GM19099 (cell line): ENCODE data around the gene RNF103.
A peak's percentile ranks its signal among the peaks of the same experiment; 100 is the strongest.

Source experiments
- POLR2A ChIP-seq: IDR thresholded peaks from 3 replicates; pipeline ENCODE4 v1.6.1; 2011; ENCODE audit warnings: low read depth; ENCODE audit not compliant: insufficient read length; ENCODE audit errors: extremely low read depth

Gene RNF103, protein sequence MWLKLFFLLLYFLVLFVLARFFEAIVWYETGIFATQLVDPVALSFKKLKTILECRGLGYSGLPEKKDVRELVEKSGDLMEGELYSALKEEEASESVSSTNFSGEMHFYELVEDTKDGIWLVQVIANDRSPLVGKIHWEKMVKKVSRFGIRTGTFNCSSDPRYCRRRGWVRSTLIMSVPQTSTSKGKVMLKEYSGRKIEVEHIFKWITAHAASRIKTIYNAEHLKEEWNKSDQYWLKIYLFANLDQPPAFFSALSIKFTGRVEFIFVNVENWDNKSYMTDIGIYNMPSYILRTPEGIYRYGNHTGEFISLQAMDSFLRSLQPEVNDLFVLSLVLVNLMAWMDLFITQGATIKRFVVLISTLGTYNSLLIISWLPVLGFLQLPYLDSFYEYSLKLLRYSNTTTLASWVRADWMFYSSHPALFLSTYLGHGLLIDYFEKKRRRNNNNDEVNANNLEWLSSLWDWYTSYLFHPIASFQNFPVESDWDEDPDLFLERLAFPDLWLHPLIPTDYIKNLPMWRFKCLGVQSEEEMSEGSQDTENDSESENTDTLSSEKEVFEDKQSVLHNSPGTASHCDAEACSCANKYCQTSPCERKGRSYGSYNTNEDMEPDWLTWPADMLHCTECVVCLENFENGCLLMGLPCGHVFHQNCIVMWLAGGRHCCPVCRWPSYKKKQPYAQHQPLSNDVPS

DNA sequence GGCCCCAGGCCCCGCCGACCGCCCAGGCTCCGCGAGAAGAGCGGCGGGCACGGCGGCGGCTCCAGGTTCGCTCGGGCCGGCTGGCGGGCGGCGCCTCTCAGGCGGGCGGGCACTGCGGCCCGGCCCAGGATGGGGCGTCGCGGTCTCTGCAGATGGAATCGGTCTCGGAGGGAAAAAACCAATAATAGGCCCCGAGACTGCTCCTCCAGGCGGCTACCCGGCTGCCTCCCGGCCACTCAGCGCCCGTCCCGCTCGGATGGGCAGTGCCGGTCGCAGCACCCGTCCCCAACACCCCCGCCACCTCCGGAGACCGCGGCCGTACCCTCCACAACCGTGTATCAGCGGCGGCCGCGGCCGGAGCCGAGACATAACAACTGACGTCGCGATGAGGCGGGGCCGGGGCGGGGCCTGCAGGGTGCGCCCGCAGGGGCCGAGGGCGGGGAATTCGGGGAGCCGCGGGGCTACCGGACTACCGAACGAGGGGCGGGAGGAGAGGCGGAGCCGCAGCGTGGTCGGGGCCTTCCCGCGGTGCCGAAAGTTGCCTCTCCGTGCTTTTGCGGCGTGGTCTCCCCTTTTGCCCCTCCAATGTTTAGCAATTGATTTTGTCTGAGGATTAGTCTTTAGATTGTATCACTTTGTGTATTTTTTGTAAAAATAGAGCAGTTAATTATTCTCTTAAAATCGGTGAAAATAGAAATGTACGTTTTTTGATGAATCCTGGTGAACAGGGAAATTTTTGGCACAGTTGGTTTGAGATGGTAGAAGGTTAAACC lies at the start of gene RNF103:
TSS of gene RNF103 (minus strand) at position 372 of the 773 bp plus-strand sequence. CDS start 979 bp downstream, outside the sequence.
- peak; percentile 86 for TF ChIP-seq POLR2A

DNA sequence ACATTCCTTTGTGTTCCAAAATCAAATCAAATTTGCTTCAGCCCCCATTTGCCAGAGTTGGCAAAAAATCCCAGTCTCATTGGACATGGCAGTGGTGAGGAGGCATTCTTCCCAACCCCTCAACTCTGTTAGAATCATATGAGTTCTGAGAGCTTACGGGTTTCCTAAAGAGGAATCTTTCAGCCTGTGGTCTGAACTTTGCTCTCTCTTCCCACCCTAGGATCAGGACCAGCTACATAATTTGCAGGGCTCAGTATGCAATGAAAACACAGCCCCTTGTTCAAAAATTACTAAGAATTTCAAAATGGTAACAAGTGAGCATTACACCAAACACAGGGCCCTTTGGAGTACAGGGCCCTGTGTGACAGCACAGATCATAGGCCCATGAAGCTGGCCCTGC lies 49.3 kb upstream of the RNF103 start:
- no peak for TF ChIP-seq POLR2A

DNA sequence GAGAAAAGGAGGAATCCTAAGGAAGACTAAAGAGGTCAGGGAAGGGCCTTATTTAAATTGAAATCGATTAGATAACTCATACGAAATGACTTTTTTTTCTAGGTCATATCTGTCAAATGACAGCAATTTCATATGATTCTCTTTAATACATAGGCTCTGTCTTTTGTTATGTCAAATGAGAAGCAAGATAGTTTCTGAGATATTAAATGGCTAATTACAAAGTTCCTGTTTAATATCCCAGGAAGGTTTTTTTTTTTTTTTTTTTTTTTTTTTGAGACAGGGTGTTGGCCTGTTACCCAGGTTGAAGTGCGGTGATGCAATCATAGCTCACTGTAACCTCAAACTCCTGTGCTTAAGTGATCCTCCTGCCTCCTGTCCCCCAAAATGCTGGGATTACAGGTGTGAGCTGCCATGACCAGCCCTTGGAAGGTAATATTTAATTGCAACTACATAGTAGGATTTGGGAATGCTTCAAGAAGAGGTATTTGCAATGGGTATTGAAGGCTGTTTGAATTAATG lies 48.4 kb upstream of the RNF103 start:
- no peak for TF ChIP-seq POLR2A

DNA sequence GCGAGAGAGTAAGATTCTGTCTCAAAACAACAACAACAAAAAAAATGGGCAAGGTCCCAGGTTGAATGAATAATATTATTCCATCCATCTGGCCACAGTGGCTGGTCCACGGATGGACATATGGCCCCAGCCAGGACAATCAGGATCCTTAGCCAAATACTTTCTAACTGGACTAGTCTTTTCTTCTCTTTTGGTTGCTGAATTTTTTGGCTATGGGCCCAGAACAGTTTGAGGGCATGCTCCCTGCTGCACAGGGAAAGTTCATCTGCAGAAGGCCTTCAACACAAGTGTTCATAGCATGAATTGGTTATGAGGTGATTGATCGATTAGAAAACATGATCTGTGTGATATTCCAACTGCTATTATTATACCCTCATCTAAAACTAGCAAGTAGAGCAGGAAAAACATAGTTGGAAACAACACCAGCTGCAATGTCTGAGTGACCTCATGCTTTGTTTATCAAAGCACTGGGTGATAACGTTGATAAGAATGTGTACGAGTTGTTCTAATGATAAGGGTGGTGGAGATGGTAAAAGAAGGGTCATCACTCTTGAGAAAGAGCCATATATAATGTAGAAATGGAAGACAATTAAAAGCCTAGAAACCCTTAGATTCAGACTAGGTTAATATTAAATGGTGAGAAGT lies 47.8 kb upstream of the RNF103 start:
- no peak for TF ChIP-seq POLR2A

DNA sequence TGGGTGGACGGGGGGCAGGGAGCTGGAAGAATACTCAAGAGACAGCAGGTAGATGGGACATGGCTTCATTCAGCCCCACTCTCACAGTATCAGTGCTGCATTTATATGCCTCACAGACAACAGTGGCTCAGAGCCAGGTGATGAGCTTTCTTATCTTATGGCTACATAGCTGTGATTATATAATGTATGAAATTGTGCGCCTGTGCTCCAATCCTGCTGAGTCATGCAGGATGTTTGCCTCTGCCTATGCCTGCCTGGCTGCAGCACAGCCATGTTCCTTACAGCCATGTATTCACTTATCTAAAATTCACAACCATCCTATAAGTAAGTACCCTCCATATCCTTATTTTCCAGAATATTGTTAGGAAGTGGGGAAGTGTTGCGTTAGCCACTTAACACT lies 37.7 kb upstream of the RNF103 start:
- TF ChIP-seq POLR2A = no peak

DNA sequence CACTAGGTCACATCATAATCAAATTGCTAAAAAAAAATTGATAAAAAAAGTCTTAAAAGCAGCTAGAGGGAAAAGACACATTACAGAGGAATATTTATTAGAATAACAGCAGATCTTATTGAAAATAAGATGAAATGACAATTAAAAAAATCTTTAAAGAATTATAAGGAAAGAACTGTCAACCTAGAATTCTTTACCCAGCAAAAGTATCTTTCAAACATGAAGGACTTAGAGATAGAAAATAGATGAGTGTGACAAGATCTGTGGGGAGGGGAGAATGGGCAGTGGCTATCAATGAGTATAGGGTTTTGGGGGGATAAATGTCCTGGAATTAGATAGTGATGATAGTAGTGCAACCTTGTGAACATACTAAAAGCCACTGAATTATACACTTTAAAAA lies 26.5 kb upstream of the RNF103 start:
- TF ChIP-seq POLR2A = no peak

DNA sequence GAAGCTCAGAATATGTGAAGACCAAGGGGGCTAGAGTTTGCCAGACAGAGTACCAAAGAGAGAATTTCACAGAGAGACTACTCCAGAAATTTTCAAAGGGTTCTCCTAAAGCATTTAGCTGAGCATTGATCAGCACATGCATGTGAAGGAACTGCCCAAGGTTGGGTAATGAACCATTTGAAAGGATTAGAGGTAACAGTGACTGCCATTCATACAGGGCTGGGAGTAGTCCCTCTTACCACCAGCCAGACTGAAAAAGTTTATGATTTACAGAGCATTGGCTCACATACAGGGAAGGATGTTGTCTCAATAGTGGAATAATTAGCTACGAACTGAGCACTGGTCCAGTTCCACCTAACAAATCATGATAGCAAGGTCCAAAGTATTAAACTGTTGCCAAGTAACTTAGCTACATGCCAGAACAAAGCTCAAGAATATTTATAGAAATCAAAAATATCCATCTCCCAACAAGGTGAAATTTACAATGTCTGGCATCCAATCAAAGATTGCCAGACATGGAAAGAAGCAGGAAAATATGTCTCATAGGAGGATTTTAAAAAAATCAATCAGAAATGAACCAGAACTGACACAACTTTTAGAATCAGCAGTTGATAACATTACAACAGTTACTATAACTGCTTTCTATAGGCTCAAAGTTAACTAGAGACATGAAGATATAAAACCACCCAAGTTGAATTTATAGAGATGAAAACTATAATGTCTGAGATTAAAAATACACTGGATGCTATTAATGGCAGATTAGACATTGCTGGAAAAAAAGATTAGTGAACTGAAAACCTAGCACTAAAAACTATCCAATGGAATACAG lies 25.7 kb upstream of the RNF103 start:
- no peak for TF ChIP-seq POLR2A

DNA sequence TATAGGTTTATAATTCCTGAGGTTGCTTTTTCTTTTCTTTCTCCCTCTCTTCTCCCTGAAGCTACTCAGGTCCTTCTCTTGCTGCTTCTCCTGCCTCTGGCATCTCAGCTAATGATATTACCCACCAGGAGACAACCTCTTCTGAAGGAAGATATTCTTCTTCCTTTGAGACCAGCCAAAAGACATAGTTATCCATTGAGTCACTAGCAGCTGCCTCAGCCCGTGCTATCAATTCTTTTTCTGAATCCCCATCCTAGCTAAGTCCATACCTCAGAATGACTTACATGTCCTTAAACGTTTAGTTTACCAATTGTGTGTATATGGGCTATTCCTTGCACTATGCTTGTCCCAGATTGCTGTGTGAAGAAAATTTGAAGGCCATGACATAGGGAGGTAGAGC lies 25.0 kb upstream of the RNF103 start:
- TF ChIP-seq POLR2A = no peak

DNA sequence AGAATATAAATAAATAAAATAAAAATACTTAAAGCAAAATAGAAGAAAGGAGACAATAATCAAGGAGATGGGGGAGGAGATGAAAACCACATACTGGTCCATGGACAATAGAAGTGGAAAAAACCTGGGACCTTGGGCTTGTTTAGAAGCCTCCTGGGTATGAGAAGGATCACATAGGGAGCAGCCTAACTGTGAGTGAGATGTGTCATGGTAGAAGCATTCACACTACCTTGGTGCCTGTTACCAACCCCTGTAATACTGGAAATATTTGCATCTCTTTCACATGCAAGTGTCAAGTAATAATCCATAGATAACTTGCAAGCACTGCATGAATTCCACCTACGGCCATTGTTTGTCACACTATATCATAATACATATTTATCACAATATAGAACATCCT lies 23.2 kb upstream of the RNF103 start:
- TF ChIP-seq POLR2A = no peak

DNA sequence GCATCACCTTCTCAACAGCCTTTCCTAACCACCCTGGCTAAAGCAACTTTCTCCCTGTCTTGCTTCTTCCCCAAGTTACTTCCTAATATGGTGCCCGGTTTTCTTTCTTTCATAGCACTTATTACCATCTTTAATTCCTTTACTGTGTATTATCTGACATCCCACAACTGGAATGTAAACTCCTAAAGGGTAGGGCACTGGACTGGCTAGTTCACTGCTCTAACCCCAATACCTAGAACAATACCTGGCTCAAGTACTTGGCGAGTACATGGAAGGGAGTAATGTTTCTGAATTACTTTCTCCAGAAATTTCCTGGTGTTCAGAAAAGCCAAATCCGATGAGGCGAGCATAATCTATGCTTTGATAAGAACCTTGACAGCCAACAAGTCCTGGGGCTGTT lies 22.7 kb upstream of the RNF103 start:
- no peak for TF ChIP-seq POLR2A

DNA sequence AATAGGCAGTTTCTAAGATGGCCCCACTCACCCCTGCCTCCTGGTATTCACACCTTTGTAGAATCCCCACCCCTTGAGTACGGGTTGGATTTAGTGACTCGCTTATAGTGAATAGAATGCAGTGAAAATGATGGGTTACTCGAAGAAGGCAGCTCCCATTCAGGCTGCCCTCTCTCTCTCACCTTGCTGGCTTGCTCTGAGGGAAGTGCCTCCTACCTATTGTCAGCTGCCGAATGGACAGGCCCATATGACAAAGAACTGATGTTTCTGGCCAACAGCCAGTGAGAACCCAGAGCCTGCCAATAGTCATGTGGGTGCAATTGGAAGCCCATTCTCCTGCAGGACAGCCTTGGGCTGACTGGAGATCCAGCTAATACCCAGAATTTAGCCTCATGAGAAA lies 22.1 kb upstream of the RNF103 start:
- TF ChIP-seq POLR2A = no peak

DNA sequence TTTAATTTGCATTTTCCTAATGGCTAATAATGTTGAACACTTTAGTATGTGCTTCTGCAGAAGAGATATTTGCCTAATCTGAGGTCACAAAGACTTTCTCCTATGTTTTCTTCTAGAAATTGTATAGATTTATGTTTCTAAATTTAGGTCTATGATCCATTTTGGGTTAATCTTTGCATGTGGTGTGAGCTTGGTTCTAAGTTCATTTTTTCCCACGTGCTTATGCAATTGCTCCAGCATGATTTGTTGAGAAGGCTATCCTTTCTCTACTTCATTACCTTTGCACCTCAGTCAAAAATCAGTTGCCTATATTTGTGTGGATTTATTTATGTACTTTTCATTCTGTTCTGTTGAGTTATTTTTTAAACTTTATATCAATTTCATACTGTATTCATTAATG lies 15.0 kb upstream of the RNF103 start:
- TF ChIP-seq POLR2A = no peak

DNA sequence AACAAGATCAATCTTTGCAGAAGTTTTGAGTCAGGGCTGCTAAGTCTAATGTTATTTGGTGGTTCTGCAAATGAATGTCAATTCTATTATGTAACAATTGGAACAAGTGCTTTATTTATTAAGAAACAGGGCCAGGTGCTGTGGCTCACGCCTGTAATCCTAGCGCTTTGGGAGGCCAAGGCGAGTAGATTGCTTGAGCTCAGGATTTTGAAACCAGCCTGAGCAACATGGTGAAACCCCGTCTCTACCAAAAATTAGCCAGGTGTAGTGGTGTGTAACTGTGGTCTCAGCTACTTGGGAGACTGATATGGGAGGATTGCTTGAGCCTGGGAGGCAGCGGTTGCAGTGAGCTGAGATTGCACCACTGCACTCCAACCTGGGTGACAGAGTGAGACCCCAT lies 13.2 kb upstream of the RNF103 start:
- TF ChIP-seq POLR2A = no peak

DNA sequence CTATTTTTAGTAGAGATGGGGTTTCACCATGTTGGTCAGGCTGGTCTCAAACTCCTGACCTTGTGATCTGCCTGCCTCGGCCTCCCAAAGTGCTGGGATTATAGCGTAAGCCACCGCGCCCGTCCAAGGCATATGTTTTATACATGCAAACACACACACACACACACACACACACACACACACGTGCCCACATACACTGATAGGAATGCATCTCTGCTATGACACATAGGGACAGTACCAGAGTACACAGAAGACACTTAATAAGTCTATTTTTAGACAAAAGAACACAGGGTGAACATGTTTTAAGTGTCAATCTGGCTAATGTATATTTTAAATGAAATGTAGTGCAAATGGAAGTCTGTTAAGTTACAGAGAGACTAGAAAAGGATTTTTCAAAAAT lies 10.7 kb upstream of the RNF103 start:
- TF ChIP-seq POLR2A = no peak

DNA sequence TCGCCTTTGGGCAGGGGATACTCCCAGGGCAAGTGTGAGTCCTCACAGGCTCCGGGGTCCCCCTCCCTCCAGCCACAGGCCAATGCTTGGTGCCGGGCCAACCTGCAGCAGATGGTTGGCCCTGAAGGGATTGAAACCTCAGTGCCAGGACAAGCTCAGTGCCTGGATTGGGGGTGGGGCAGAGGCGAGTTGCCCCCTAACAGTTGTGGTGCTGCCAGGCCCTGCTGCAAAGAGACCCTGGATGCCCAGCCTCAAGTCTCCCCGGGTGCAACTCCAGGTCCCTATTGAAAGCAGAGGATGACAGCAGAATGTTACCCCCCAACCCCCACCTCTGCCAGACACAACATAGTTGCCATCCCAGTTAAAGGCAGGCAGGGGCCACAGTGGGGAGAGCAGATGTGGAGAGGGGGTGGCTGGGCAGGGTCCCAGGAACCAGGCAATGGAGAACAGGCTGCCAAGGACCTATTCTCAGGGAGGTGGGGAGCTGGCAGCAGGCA lies 9.5 kb upstream of the RNF103 start:
- no peak for TF ChIP-seq POLR2A

DNA sequence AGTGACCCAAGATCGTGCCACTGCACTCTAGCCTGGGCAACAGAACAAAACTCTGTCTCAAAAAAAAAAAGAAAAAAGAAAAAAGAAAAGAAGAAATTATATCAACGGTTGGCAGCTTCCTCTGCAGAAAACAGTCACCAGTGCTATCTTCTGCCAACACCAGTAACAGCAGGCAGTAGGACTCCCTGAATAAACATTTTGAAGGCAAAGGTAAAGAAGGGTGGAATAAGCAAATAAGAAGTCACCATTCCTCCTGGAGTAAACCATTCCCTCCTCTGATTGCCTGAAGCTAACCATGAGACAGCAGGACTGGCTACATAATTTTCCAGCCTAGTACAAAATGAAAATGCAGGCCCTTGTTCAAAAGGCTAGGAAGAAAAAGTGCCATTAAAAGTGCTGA lies 9.0 kb upstream of the RNF103 start:
- no peak for TF ChIP-seq POLR2A
